Panc1 (cell line): Measurements from ENCODE around the gene PPM1K. TPM values are rescaled to one million over a fixed set of nuclear protein-coding genes. Genes with fewer than 3 reads are reported as not detected.

Experiments used
- ATAC-seq: fragments of 200-7000 bp; cut with Tn5 transposase; 2 replicates; pipeline ENCODE4 v1.9.1; 2020; ENCODE audit warnings: mild to moderate bottlenecking, moderate library complexity
- Bru-seq: library from RNA; stranded (reverse); fragments of 400-500 nt; gene quantifications from one replicate; lab custom pipeline; 2021; lab: Mats Ljungman, UMichigan
- BruChase-seq, 2 experiments: library from RNA; stranded (reverse); fragments of 400-500 nt; gene quantifications; one replicate each; lab custom pipeline; 2021; lab: Mats Ljungman, UMichigan
- BruUV-seq: library from RNA; stranded (reverse); fragments of 400-500 nt; replicated peaks from 2 replicates; lab custom pipeline; 2021; lab: Mats Ljungman, UMichigan
- CTCF ChIA-PET: fragments of 300-600 bp; sonication (Branson Sonifier 250); formaldehyde crosslinking; loops from one replicate; lab custom pipeline; 2022; ENCODE audit warnings: antibody characterized with exemption; lab: Charles Lee
- POLR2A ChIA-PET: fragments of 300-600 bp; sonication (Branson Sonifier 250); formaldehyde crosslinking; loops from one replicate; lab custom pipeline; 2022; ENCODE audit warnings: antibody characterized with exemption; lab: Charles Lee
- DNase-seq: peaks from one replicate; pipeline ENCODE4 v3.0.0-alpha.2; 2010; ENCODE audit warnings: low read depth, low spot score
- H3K27ac ChIP-seq: 2 replicates; pipeline ENCODE4 v1.5.1; 2011; ENCODE audit warnings: mild to moderate bottlenecking, low read length, inconsistent platforms
- H3K27me3 ChIP-seq: fragments of 200-500 bp; sonication (Bioruptor generic); 2 replicates; pipeline ENCODE4 v1.6.0; 2014; ENCODE audit warnings: low read length, inconsistent platforms; ENCODE audit not compliant: control insufficient read depth, insufficient read depth
- H3K36me3 ChIP-seq: fragments of 200-500 bp; sonication (Bioruptor generic); 2 replicates; pipeline ENCODE4 v1.5.1; 2014; ENCODE audit warnings: inconsistent platforms, mild to moderate bottlenecking, low read length, moderate library complexity; ENCODE audit not compliant: control insufficient read depth, insufficient read depth
- H3K4me1 ChIP-seq: 2 replicates; pipeline ENCODE4 v1.5.1; 2011; ENCODE audit warnings: inconsistent platforms, mild to moderate bottlenecking, low read length, moderate library complexity; ENCODE audit not compliant: control insufficient read depth, insufficient read depth
- H3K4me3 ChIP-seq, 2 experiments: 2 replicates each; pipeline ENCODE4 v1.5.1; 2011 to 2012; ENCODE audit warnings: low read depth in 2 of 2, low read length in 2 of 2, mild to moderate bottlenecking in 2 of 2, inconsistent platforms in 1 of 2, moderate library complexity in 1 of 2
- H3K9me3 ChIP-seq: fragments of 200-500 bp; sonication (Bioruptor generic); 2 replicates; pipeline ENCODE4 v1.5.1; 2014; ENCODE audit warnings: low read depth, mild to moderate bottlenecking, inconsistent platforms, low read length, moderate library complexity; ENCODE audit not compliant: control insufficient read depth, insufficient read depth
- CTCF ChIP-seq: fragments of 450-650 bp; IDR thresholded peaks from 2 replicates; pipeline ENCODE4 v1.5.1; 2017; ENCODE audit warnings: mild to moderate bottlenecking
- POLR2AphosphoS5 ChIP-seq: IDR thresholded peaks from 2 replicates; pipeline ENCODE4 v1.6.1; 2012; ENCODE audit warnings: mild to moderate bottlenecking, low read depth, low read length, moderate library complexity
- REST ChIP-seq, 2 experiments: IDR thresholded peaks; 2 replicates each; pipeline ENCODE4 v1.6.1; 2011 to 2012; ENCODE audit warnings: low read depth in 2 of 2, control low read depth in 1 of 2, low read length in 1 of 2, mild to moderate bottlenecking in 1 of 2, moderate library complexity in 1 of 2; ENCODE audit not compliant: insufficient read depth in 1 of 2
- SIN3A ChIP-seq: IDR thresholded peaks from 2 replicates; pipeline ENCODE4 v1.6.1; 2012; ENCODE audit warnings: low read depth, mild to moderate bottlenecking, low read length, moderate library complexity, borderline replicate concordance; ENCODE audit not compliant: insufficient read depth
- TCF7L2 ChIP-seq: IDR thresholded peaks from 2 replicates; pipeline ENCODE4 v1.6.1; 2011; ENCODE audit warnings: mild to moderate bottlenecking, low read depth, low read length, inconsistent platforms
- in situ Hi-C: cut with HindIII; loops from 2 replicates; pipeline ENCODE4 v1.10.0; 2016; ENCODE audit warnings: low sequenced_read_pairs, low pct_unique_long_range_greater_than_20kb
- intact Hi-C: fragments of 100-400 bp; cut with micrococcal nuclease; formaldehyde crosslinking; loops from one replicate; pipeline ENCODE4 v1.10.0; 2022; ENCODE audit not compliant: unreplicated experiment
- long read RNA-seq: library from polyadenylated mRNA; unstranded; transcript quantifications from one replicate; pipeline ENCODE4 v2.0.0, GENCODE V29; 2021; ENCODE audit not compliant: unreplicated experiment
- polyA plus RNA-seq: library from polyadenylated mRNA; unstranded; fragments of >200 nt; gene quantifications from one replicate; pipeline ENCODE4 v1.2.1, GENCODE V29; 2012; ENCODE audit warnings: missing spikeins; ENCODE audit not compliant: insufficient read length
- total RNA-seq: library from RNA; stranded (reverse); gene quantifications from one replicate; pipeline ENCODE4 v1.2.1, GENCODE V29; 2021; ENCODE audit not compliant: unreplicated experiment

The PPM1K gene
- 2.1 TPM for total RNA-seq
- polyA plus RNA-seq, result 0.63 TPM
- percentile 42 among the genes with signal in this experiment for Bru-seq, nascent RNA
- percentile 51 among the genes with signal in this experiment for BruChase-seq, experiment 1, labeled RNA remaining after a 2-hour chase
- BruChase-seq, experiment 2, labeled RNA remaining after a 6-hour chase, result percentile 51 among the genes with signal in this experiment
- long read RNA-seq, full-length matches to known transcripts, result 3 of 5 reads
- long read RNA-seq, partial matches to known transcripts, result 0 of 5 reads
- long read RNA-seq, other reads (novel, unspliced or antisense), result 2 of 5 reads

- H3K27me3 ChIP-seq, result peaks cover 2% of the 10 kb centered on the region; the same call in 1 of the 2 replicates
- H3K27ac ChIP-seq, result peak within 1 kb of the TSS; percentile 34
- ChIA-PET POLR2A (no interaction called here), CTCF (interaction anchor here (0.6 to 1.3 kb wide), 2 partner anchors 66 to 113 kb away, joined by 3 to 4 read pairs; no protein-coding TSS in a partner anchor)
- H3K4me3 ChIP-seq, result peak within 1 kb of the TSS; percentile 69 to 79
- in situ Hi-C loops, result no loop called here
- no TSS peak for BruUV-seq
- no peaks in the 10 kb centered on the region for H3K9me3 ChIP-seq
- H3K4me1 ChIP-seq, result no peaks in the 10 kb centered on the region; the same call in 1 of the 2 replicates
- ATAC-seq (peak; percentile 97), DNase-seq (peak; percentile 76)
- intact Hi-C loops, result loop anchor here (5.0 kb wide), 1 partner anchor 173 kb away; the partner anchor contains the start of gene HERC5
- TF ChIP-seq SIN3A (no peak; the same call in 1 of the 2 replicates), CTCF (0 out of 2 replicates have a peak, but pooled peaks have one; percentile 9), REST (IDR thresholded peaks at IDR 0.05; ENCODE audit: insufficient read depth in 1 of 2, low read depth in 2 of 2, low read length in 1 of 2) (no peak), TCF7L2 (peak; percentile 90), POLR2AphosphoS5 (no peak)
- no peaks in the 10 kb centered on the region for H3K36me3 ChIP-seq
Observed at GRCh38 chr4:88284439-88285234, at the start of gene PPM1K. Gene PPM1K, minus strand, starts transcription at chr4:88284561. Its CDS starts 5,978 bp downstream, at chr4:88278583.

- no peak for ATAC-seq
- POLR2A ChIA-PET, result no interaction called here
- CTCF ChIA-PET, result no interaction called here
Observed at GRCh38 chr4:88333741-88334405, 49.5 kb upstream of the PPM1K start.

More at GRCh38 chr4:88333741-88334405, 49.5 kb upstream of the PPM1K start:
- intact Hi-C loops (no loop called here), in situ Hi-C loops (no loop called here)
- TF ChIP-seq SIN3A (no peak), REST (IDR thresholded peaks at IDR 0.05; ENCODE audit: insufficient read depth in 1 of 2, low read depth in 2 of 2, low read length in 1 of 2) (no peak), POLR2AphosphoS5 (no peak), TCF7L2 (no peak), CTCF (no peak)
- H3K4me3 ChIP-seq, result no peak overlapping the region
- H3K36me3 ChIP-seq, result no peaks in the 10 kb centered on the region
- H3K4me1 ChIP-seq, result no peaks in the 10 kb centered on the region
- no peak overlapping the region for H3K27ac ChIP-seq
- no TSS peak for BruUV-seq
- H3K9me3 ChIP-seq, result no peaks in the 10 kb centered on the region
- DNase-seq, result no peak
- no peaks in the 10 kb centered on the region for H3K27me3 ChIP-seq
